Fibroblast of skin of right quadriceps (primary cell): ENCODE results near the gene GLI3.

ENCODE experiments used
- DNase-seq: peaks from one replicate; pipeline ENCODE4 v3.0.0-alpha.2; 2013

GLI3 gene

GRCh38 chr7:42236976-42237810, at the start of gene GLI3:
Gene GLI3, minus strand, starts transcription at chr7:42237209. Its CDS starts 13,956 bp downstream, at chr7:42223253.
- peak; percentile 96 for DNase-seq

DNA sequence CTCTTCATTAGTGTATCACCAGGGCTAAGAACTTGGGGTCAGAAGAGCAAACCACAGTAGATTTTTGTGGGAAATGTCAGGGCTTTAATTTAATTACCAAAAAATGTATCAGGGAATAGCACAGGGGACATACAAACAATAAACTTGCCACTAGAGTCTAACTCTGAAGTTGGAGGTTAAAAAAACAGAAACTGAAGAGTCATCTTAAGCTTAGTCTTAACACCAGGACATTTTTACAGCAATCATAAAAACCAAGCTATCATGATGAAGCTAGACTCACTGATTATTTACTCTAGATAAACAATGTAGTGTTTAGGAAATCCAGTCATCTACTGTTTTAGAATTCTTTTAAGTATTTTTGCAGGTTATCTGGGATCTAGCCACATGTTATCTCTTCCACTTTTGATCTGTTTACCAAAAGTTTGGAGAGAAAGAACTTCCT, 48.4 kb upstream of the GLI3 start:
- peak; percentile 8 for DNase-seq

DNA sequence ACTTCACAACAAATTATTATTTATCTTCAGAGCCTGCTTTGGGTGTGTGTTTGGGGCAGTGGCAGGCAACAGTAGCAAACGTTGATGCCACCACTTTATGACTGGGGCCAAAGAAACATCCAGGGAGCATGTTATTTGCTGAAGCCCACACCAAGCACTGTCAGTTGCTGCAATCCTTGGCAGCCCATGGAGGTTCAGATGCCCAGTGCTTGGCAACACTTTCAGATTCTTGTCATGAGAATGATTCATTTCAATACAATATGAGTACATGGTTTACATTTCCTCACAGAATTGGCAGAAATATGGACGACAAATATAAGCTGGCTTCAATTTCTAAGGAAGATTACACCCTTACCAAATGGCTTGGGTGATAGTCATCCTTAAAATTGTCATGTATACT, 46.5 kb upstream of the GLI3 start:
- DNase-seq, result peak; percentile 17

DNA sequence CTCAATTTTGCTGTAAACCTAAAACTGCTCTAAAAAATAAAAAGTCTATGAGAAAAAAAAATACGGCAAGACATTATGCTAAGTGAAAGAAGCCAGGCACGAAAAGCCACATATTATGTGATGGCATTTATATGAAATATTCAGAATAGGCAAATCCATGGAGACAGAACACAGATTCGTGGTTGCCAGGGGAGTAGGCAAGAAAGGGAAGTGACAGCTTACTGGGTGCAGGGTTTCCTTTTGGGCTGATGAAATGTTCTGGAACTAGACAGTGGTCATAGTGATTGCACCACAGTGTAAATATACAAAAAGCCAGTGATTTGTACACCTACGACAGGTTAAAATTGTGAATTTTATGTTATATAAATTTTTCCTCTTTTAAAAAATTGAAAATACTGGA, 41.3 kb upstream of the GLI3 start:
- no peak for DNase-seq

DNA sequence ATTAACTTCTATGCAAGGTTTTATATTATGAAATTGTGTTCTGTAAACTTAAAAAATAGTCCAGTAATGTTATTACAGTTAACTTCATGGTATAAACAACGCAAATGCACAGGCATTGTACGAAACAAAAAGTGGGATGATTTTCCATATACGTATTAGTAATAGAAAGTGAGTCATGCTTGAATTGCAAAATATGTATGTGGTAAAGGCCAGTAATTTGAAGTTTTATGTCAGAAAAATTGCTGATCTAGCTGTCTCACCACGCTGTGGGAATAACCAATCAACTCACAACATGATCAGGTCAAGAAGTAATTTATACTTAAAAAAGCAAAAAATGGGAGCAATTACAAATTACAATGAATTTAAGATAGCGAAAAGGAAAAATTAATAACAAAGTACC, 37.0 kb upstream of the GLI3 start:
- peak; percentile 70 for DNase-seq

- peak; percentile 59 for DNase-seq
Observed at GRCh38 chr7:42272793-42273665, 36.0 kb upstream of the GLI3 start.

DNA sequence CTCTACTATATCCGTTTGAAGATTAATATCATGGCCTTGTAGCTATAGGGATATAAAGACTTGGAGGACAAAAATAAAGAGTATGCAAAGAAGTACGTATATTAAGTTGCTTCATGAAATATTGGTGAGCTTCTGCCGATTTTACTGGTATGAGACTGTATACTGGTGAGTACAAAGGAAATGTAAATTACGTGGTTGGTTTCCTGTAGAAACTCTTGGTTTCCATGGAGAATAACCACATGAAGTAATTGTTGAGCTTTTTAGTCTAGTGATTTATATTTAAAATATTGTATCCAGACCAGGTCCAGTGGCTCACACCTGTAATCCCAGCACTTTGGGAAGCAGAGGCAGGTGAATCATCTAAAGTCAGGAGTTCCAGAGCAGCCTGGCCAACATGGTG, 32.2 kb upstream of the GLI3 start:
- DNase-seq, result no peak

GRCh38 chr7:42264702-42265101, 27.7 kb upstream of the GLI3 start:
- DNase-seq, result no peak

GRCh38 chr7:42263971-42264370, 27.0 kb upstream of the GLI3 start:
- no peak for DNase-seq

DNA sequence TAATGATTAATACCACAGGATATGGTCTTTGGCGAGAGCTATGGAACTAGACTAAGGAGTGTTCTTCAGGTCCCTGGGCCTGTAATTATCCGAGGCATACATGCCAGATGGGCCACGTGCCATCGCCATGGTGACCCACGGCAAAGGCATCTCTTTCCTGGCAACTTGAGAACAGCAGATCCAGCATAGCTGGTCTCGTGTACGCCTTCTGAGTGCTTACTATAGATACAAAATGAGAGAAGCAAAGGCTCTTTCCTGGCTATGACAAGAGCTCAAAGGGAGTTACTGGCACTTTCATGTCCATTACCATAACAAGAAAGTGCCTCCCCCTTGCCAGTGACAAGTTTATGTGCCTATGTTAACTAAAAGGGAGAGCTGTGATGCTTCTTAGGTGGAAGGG, 26.0 kb upstream of the GLI3 start:
- DNase-seq, result peak; percentile 90

GRCh38 chr7:42254217-42254616, 17.2 kb upstream of the GLI3 start:
- peak; percentile 68 for DNase-seq

DNA sequence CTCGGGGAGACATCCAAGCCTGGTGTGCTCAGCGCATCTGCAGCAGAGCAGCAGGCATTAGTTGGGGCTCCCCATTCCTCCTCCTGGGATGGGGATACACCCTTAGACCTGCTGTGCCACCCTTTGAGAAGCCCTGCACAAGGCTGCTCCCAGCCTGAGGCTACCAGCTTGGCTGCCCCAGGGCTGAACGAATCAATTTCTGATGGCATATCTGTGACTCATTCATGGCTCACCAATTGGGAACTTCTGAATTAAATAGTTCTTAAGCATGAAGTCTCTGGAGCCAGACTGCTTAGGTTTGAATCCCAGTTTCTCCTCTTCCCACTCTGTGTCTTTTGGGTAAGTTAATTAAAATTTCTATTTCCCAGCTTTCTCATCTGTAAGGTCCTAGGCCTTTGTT, 16.3 kb upstream of the GLI3 start:
- no peak for DNase-seq

DNA sequence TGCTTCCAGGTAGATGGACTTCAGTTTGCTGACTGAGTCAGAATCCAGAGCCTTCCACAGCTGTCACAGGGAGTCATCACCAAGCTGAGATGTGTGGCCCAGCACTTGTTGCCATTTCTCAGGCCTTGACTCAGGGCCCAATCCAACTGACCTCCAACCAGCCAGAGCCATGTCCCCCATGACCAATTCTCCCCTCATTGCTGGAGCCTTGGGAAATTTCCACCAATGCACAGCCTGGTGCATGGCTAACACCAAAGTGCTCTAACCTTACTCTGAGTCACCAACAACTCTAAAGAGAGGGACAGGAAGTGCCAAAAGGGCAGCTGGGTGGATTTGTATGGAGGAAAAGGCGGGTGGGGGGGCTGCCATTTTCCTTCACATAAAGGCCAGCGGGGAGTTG, 13.4 kb upstream of the GLI3 start:
- DNase-seq, result no peak

DNA sequence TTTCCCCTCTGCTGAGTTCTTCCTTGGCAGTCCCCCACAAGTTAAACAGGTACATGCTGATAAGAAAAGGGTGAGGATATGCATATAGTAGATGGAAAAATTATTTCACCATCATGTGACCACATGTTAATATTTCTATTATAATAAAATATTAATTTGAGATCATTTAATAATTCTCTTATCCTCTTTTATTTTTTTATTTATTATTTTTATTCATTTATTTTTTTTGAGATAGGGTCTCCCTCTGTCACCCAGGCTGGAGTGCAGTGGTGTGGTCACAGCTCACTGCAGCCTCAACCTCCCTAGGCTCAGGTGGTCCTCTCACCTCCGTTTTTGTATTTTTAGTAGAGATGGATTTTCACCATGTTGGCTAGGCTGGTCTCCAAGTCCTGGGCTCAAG, 11.6 kb upstream of the GLI3 start:
- no peak for DNase-seq

GRCh38 chr7:42247301-42247700, 10.3 kb upstream of the GLI3 start:
- DNase-seq, result peak; percentile 91

DNA sequence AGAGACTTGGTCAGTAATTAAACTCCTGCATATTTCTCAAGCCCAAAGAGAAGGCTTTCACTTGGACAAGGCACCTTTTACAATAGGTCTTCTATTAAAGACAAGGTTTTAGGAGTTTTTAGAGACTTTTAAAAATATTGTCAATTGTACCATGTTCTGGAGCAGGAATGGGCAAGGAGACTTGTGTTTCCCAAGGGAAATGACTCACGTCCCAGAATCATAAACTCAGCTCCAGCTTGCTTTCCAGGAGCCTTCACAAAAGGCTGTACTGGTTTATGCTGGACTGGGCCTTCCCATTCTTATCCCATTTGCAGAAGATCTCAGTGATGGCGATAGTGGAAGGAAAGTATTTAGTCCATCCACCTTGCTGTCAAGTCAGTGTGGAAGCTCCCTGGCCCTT, 7.8 kb upstream of the GLI3 start:
- DNase-seq, result peak; percentile 83

DNA sequence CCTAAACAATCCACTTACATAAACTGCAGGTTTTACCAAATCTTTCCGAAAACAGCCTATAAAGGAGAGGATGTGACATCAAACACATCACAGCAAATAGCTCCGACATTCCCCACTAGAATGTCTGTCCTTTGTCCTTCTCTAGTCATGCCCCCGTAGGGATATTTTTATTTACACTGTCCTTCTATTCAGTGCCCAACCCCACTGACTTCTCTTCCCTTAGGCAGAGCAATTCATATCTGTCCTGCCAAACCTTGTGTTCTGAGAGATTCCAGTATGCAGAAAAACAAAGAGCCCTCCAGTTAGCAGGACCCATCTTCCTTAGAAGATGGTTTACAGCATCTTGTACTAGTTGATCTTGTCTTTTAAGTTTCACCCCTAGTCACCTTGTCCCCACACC, 5.4 kb upstream of the GLI3 start:
- DNase-seq, result no peak

- no peak for DNase-seq
Observed at GRCh38 chr7:42241424-42241823, 4.4 kb upstream of the GLI3 start.

DNA sequence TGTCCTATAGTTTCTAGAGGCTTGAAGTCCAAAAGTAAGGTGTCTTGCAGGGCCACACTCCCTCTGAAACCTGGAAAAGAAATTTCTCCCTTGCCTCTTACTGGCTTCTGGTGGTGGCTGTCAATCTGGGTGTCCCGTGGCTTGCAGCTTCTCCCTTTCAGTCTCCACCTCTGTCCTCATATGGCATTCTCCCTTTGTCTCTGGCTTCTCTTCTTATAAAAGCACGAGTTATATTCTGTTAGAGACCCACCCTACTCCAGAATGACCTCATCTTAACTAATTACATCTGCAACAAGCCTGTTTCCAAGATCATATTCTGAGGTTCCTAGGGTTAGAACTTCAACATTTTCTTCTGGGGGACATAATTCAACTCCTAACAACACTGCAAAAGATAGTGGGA, 3.4 kb upstream of the GLI3 start:
- no peak for DNase-seq

GRCh38 chr7:42238709-42239366, 1.8 kb upstream of the GLI3 start:
- DNase-seq, result peak; percentile 58

DNA sequence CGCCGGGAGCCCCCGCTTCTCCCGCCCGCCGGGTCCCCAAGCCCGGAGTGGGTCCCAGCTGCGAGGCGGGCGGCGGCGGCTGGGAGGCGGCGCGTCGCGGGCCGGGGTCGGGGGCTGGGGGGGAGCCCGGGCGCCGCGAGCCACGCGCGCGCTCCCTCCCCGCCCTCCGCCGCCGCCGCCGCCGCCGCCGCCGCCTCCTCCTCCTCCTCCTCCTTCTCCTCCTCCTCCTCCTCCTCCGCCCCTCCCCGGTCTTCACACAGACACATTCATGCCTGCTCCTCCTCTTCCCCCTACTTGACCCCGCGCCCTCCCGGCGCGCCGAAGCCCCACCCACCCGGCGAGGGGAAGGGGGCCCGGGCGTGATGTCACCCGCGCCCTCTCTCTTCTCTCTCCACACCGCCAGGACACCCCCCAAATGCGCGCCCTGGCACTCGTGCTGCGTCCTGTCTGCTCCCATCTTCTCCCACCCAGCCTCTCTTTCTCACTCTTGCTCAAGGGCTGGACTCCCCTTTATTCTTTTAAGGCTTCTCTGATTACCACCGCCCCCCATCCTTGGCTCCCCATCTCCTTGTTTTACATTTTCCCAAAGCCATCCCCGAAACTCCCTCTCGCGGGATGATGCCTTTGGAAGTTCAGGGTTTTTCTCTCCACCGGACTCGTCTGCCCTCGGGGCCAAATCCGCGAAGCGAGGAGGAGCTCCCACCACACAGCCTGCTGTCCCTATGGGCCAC, 967 bp upstream of the GLI3 start:
- DNase-seq, result peak; percentile 75

- peak; percentile 76 for DNase-seq
Observed at GRCh38 chr7:42236266-42236975, 588 bp downstream of the GLI3 start.
